ENCODE measurements around the gene SGMS1. TPM values are rescaled to one million over a fixed set of nuclear protein-coding genes. Genes with fewer than 3 reads are reported as not detected.

Gene SGMS1
- polyA plus RNA-seq, 1 donor (not counting 4 experiments of a cell fraction or from before 2014, with no cell fraction given), result 18.3 TPM

GRCh38 chr10:50541921-50542320 is 81.8 kb downstream of the SGMS1 start:
- Histone ChIP-seq H3K27me3 (ENCODE audit: control insufficient read depth, extremely low read depth, insufficient read depth, low read length) (no peaks in the 10 kb centered on the region), H4K20me1 (ENCODE audit: control insufficient read depth, extremely low read depth, insufficient read depth, low read length) (no peaks in the 10 kb centered on the region), H3K36me3 (ENCODE audit: control insufficient read depth in 2 of 2, extremely low read depth in 1 of 2, insufficient read depth in 2 of 2, low read length in 2 of 2) (no peaks in the 10 kb centered on the region), H3K4me2 (ENCODE audit: control insufficient read depth, extremely low read depth, insufficient read depth, low read depth, low read length) (no peak overlapping the region), H3K4me1 (ENCODE audit: control insufficient read depth, extremely low read depth, insufficient read depth, low read length) (peaks cover 3% of the 10 kb centered on the region), H3K27ac (ENCODE audit: control insufficient read depth, insufficient read depth, low read length) (no peak overlapping the region), H3K9me1 (ENCODE audit: control insufficient read depth, extremely low read depth, insufficient read depth, low read length) (no peaks in the 10 kb centered on the region), H3K4me3 (ENCODE audit: control insufficient read depth in 2 of 3, extremely low read depth in 1 of 3, insufficient read depth in 2 of 3, low read depth in 1 of 3, low read length in 3 of 3) (no peak overlapping the region), H3K79me2 (ENCODE audit: control insufficient read depth, insufficient read depth, low read length) (no peaks in the 10 kb centered on the region), H2AFZ (ENCODE audit: control insufficient read depth, low read length) (no peak overlapping the region), H3K9ac (ENCODE audit: control insufficient read depth, extremely low read depth, insufficient read depth, low read length) (no peak overlapping the region), H3K9me3 (ENCODE audit: control insufficient read depth, low read depth, low read length) (no peaks in the 10 kb centered on the region)
- no peak for DNase-seq (ENCODE audit: low read depth, low spot score)
- FAIRE-seq, result no peak
- dilution Hi-C loops (cut with MboI; ENCODE audit: extremely low pct_ligation_motif_present, low sequenced_read_pairs), result no loop called here
- no peak for TF ChIP-seq EZH2 (IDR thresholded peaks at IDR 0.05; ENCODE audit: low read length)
- TF ChIP-seq CTCF (optimal IDR thresholded peaks at IDR 0.05 in 1 of 3, IDR thresholded peaks at IDR 0.05 in 1 of 3, conservative IDR thresholded peaks at IDR 0.05 in 1 of 3; ENCODE audit: extremely low read depth in 1 of 3, insufficient read depth in 2 of 3, low read length in 3 of 3), result no peak

GRCh38 chr10:50541317-50541716 is 82.4 kb downstream of the SGMS1 start:
- Histone ChIP-seq H3K9me3 (ENCODE audit: control insufficient read depth, low read depth, low read length) (no peaks in the 10 kb centered on the region), H4K20me1 (ENCODE audit: control insufficient read depth, extremely low read depth, insufficient read depth, low read length) (no peaks in the 10 kb centered on the region), H3K4me3 (ENCODE audit: control insufficient read depth in 2 of 3, extremely low read depth in 1 of 3, insufficient read depth in 2 of 3, low read depth in 1 of 3, low read length in 3 of 3) (no peak overlapping the region), H3K36me3 (ENCODE audit: control insufficient read depth in 2 of 2, extremely low read depth in 1 of 2, insufficient read depth in 2 of 2, low read length in 2 of 2) (no peaks in the 10 kb centered on the region), H3K27ac (ENCODE audit: control insufficient read depth, insufficient read depth, low read length) (no peak overlapping the region), H3K9me1 (ENCODE audit: control insufficient read depth, extremely low read depth, insufficient read depth, low read length) (no peaks in the 10 kb centered on the region), H3K27me3 (ENCODE audit: control insufficient read depth, extremely low read depth, insufficient read depth, low read length) (no peaks in the 10 kb centered on the region), H3K4me2 (ENCODE audit: control insufficient read depth, extremely low read depth, insufficient read depth, low read depth, low read length) (no peak overlapping the region), H3K79me2 (ENCODE audit: control insufficient read depth, insufficient read depth, low read length) (no peaks in the 10 kb centered on the region), H3K4me1 (ENCODE audit: control insufficient read depth, extremely low read depth, insufficient read depth, low read length) (peaks cover 3% of the 10 kb centered on the region), H3K9ac (ENCODE audit: control insufficient read depth, extremely low read depth, insufficient read depth, low read length) (no peak overlapping the region), H2AFZ (ENCODE audit: control insufficient read depth, low read length) (no peak overlapping the region)
- TF ChIP-seq CTCF (optimal IDR thresholded peaks at IDR 0.05 in 1 of 3, IDR thresholded peaks at IDR 0.05 in 1 of 3, conservative IDR thresholded peaks at IDR 0.05 in 1 of 3; ENCODE audit: extremely low read depth in 1 of 3, insufficient read depth in 2 of 3, low read length in 3 of 3) (no peak), EZH2 (IDR thresholded peaks at IDR 0.05; ENCODE audit: low read length) (no peak)
- no peak for DNase-seq (ENCODE audit: low read depth, low spot score)
- dilution Hi-C loops (cut with MboI; ENCODE audit: extremely low pct_ligation_motif_present, low sequenced_read_pairs), result no loop called here
- no peak for FAIRE-seq
